8988T (cell line): ENCODE measurements around the gene TLCD1.

ENCODE experiments used
- DNase-seq: peaks from one replicate; pipeline ENCODE4 v3.0.0; 2011

Gene TLCD1

DNA sequence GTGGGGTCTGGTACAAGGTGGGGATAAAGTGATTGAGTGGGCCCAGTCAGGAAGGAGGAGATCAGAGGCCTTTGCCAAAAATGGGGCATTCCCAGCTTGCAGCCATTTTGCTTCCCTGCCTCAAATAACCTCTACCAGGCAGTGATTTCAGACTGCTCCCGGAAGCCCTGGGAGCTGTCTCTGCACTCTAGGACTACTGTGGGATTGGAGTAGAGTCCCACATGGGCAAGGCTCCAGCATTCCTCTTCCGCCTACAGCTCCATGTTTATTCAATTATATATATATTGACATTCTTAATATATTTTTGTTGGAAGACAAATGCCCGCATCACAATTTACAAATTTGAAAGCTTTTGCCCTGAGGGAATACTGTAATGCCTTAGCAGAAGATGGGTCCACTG, 50.5 kb downstream of the TLCD1 start:
- no peak for DNase-seq
